Caco-2 (cell line): ENCODE results near the gene CST6. TPM values are rescaled to one million over a fixed set of nuclear protein-coding genes. Genes with fewer than 3 reads are reported as not detected.

ENCODE experiments used
- BruUV-seq: library from RNA; stranded (reverse); fragments of 400-500 nt; replicated peaks from 2 replicates; lab custom pipeline; 2021; lab: Mats Ljungman, UMichigan
- CTCF ChIA-PET: fragments of 300-600 bp; sonication (Branson Sonifier 250); formaldehyde crosslinking; loops from one replicate; lab custom pipeline; 2022; ENCODE audit warnings: antibody characterized with exemption; lab: Charles Lee
- POLR2A ChIA-PET: fragments of 300-600 bp; sonication (Branson Sonifier 250); formaldehyde crosslinking; loops from one replicate; lab custom pipeline; 2022; ENCODE audit warnings: antibody characterized with exemption; lab: Charles Lee
- DNase-seq, 2 experiments: peaks; one replicate each; pipeline versions ENCODE4 v3.0.0 to v3.0.0-alpha.2; 2020 to 2022
- H3K27me3 ChIP-seq: replicated peaks from 2 replicates; pipeline ENCODE4 v1.6.0; 2011; ENCODE audit warnings: low read length; ENCODE audit not compliant: control insufficient read depth, insufficient read depth
- H3K36me3 ChIP-seq: 2 replicates; pipeline ENCODE4 v1.5.1; 2011; ENCODE audit warnings: low read length; ENCODE audit not compliant: control insufficient read depth, insufficient read depth
- H3K4me1 ChIP-seq: fragments of 250-450 bp; sonication (Bioruptor Pico); 2 replicates; pipeline ENCODE4 v1.5.1; 2020; ENCODE audit warnings: mild to moderate bottlenecking
- H3K4me3 ChIP-seq: 2 replicates; pipeline ENCODE4 v1.5.1; 2011; ENCODE audit warnings: low read depth, mild to moderate bottlenecking, control low read depth, low read length
- H3K9me3 ChIP-seq: fragments of 250-450 bp; sonication (Bioruptor Pico); 2 replicates; pipeline ENCODE4 v1.5.1; 2020; ENCODE audit warnings: mild to moderate bottlenecking, moderate library complexity
- H3K27ac Mint-ChIP-seq: one replicate; pipeline ENCODE4 v1.8.0; 2022; ENCODE audit warnings: mixed read lengths; ENCODE audit not compliant: unreplicated experiment
- H3K27me3 Mint-ChIP-seq: one replicate; pipeline ENCODE4 v1.8.0; 2022; ENCODE audit warnings: mixed read lengths; ENCODE audit not compliant: insufficient read depth, unreplicated experiment
- H3K36me3 Mint-ChIP-seq: one replicate; pipeline ENCODE4 v1.8.0; 2022; ENCODE audit warnings: mild to moderate bottlenecking, mixed read lengths; ENCODE audit not compliant: insufficient read depth, unreplicated experiment
- H3K4me1 Mint-ChIP-seq: one replicate; pipeline ENCODE4 v1.8.0; 2022; ENCODE audit warnings: low read depth, mixed read lengths; ENCODE audit not compliant: unreplicated experiment
- H3K4me3 Mint-ChIP-seq: one replicate; pipeline ENCODE4 v1.8.0; 2022; ENCODE audit warnings: mild to moderate bottlenecking, moderate library complexity, mixed read lengths; ENCODE audit not compliant: unreplicated experiment
- H3K9me3 Mint-ChIP-seq: one replicate; pipeline ENCODE4 v1.8.0; 2022; ENCODE audit warnings: mixed read lengths; ENCODE audit not compliant: unreplicated experiment
- intact Hi-C: fragments of 100-400 bp; cut with micrococcal nuclease; formaldehyde crosslinking; loops from one replicate; pipeline ENCODE4 v1.10.0; 2022; ENCODE audit not compliant: unreplicated experiment
- total RNA-seq: library from RNA; stranded (reverse); gene quantifications from 2 replicates; pipeline ENCODE4 v1.2.3, GENCODE V29; 2022
- TF ChIP-seq, protein P1 (sequence below), 2 experiments: fragments of 200-600 bp in 1 of 2; IDR thresholded peaks; 1 replicate in 1 of 2; 2 replicates in 1 of 2; pipeline versions ENCODE4 v1.5.1 to v1.8.0; 2011 to 2022; ENCODE audit warnings: antibody characterized with exemption in 1 of 2, control low read depth in 1 of 2, inconsistent platforms in 1 of 2, low read depth in 1 of 2, low read length in 1 of 2, mild to moderate bottlenecking in 1 of 2, moderate library complexity in 1 of 2; ENCODE audit not compliant: insufficient read depth in 1 of 2, severe bottlenecking in 1 of 2, unreplicated experiment in 1 of 2

CST6 gene
- total RNA-seq, 1 experiment from 2014 or later = not detected

DNA sequence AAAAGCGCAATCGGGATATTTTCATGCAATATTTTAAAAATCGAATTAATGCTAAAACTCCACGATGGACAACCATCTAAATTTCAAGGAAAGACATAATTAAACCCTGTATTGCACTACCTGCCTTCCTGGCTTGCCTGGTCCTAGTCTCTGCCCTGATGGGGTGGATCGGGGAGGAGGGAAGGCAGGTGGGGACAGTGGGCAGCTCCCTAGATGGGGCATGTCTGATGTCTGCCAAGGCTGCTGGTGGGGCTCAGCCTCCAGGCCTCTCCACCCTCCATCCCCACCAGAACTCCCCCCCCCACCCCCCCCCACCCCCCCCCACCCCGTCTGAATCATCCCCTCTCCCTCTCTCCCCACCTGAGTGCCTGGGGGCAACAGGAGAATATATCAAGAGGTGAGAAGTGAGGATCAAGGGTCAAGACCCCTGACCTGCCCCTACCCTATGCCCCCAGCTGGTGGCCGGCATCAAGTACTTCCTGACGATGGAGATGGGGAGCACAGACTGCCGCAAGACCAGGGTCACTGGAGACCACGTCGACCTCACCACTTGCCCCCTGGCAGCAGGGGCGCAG, 650 bp downstream of the CST6 start:
- no peaks in the 10 kb centered on the region for H3K27me3 ChIP-seq
- H3K9me3 ChIP-seq = no peaks in the 10 kb centered on the region
- Mint-ChIP-seq H3K4me1 (peaks cover 7% of the 10 kb centered on the region), H3K27me3 (no peaks in the 10 kb centered on the region), H3K27ac (no peak overlapping the region), H3K4me3 (no peak overlapping the region), H3K36me3 (peaks cover 9% of the 10 kb centered on the region), H3K9me3 (no peaks in the 10 kb centered on the region)
- ChIA-PET POLR2A (interaction anchor here (0.7 to 2.0 kb wide), 2 partner anchors 10 kb away, joined by 3 to 8 read pairs; partner anchors contain the start of genes BANF1 and EIF1AD), CTCF (interaction anchor here (1.6 kb wide), 1 partner anchor 10 kb away, joined by 7 read pairs; no protein-coding TSS in a partner anchor)
- TF ChIP-seq, protein P1, sequence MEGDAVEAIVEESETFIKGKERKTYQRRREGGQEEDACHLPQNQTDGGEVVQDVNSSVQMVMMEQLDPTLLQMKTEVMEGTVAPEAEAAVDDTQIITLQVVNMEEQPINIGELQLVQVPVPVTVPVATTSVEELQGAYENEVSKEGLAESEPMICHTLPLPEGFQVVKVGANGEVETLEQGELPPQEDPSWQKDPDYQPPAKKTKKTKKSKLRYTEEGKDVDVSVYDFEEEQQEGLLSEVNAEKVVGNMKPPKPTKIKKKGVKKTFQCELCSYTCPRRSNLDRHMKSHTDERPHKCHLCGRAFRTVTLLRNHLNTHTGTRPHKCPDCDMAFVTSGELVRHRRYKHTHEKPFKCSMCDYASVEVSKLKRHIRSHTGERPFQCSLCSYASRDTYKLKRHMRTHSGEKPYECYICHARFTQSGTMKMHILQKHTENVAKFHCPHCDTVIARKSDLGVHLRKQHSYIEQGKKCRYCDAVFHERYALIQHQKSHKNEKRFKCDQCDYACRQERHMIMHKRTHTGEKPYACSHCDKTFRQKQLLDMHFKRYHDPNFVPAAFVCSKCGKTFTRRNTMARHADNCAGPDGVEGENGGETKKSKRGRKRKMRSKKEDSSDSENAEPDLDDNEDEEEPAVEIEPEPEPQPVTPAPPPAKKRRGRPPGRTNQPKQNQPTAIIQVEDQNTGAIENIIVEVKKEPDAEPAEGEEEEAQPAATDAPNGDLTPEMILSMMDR (IDR thresholded peaks at IDR 0.05; ENCODE audit: insufficient read depth in 1 of 2, low read depth in 1 of 2, low read length in 1 of 2, severe bottlenecking in 1 of 2, unreplicated experiment in 1 of 2) = no peak
- no peaks in the 10 kb centered on the region for H3K36me3 ChIP-seq
- no peak for DNase-seq
- peaks cover 21% of the 10 kb centered on the region for H3K4me1 ChIP-seq
- no peak overlapping the region for H3K4me3 ChIP-seq
- intact Hi-C loops = no loop called here
- no TSS peak for BruUV-seq

DNA sequence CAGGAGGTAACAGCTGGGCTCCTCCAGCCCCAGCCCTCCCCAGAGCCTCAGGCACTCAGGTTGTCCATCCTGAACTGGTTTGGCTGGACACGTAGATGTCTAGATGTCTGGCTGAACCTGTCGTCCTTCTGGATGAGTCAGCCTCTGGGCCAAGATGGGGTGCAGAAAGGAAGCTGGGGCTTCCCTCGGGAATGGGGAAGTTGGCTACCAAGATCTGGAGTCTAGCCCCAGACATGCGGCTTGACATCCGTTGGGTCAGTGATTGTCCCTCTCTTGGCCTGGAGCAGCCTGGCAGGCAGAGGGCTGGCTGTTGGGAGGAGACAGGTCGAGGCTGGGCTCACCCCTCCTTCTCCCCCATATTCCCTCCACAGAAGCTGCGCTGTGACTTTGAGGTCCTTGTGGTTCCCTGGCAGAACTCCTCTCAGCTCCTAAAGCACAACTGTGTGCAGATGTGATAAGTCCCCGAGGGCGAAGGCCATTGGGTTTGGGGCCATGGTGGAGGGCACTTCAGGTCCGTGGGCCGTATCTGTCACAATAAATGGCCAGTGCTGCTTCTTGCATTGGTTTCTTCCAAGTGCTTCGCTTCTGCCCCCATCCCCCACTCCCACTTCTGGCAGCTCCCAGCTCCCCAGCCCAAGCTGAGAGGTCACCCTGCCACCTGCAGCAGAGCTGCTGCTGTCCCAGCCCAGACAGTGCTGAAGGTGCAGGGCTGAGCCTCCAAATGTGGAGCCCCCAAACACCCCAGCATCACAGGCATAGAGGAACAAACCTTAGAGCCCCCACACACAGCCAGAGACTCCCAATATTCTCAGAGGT, 1.3 kb downstream of the CST6 start:
- no peak overlapping the region for H3K27ac Mint-ChIP-seq
- Histone ChIP-seq H3K27me3 (no peaks in the 10 kb centered on the region), H3K9me3 (no peaks in the 10 kb centered on the region), H3K4me1 (peaks cover 21% of the 10 kb centered on the region), H3K4me3 (no peak overlapping the region), H3K36me3 (no peaks in the 10 kb centered on the region)
- H3K4me3 Mint-ChIP-seq = no peak overlapping the region
- TF ChIP-seq, protein P1 (IDR thresholded peaks at IDR 0.05; ENCODE audit: insufficient read depth in 1 of 2, low read depth in 1 of 2, low read length in 1 of 2, severe bottlenecking in 1 of 2, unreplicated experiment in 1 of 2) = no peak
- no peaks in the 10 kb centered on the region for H3K27me3 Mint-ChIP-seq
- peaks cover 7% of the 10 kb centered on the region for H3K4me1 Mint-ChIP-seq
- BruUV-seq = no TSS peak
- intact Hi-C loops = no loop called here
- DNase-seq = no peak
- no peaks in the 10 kb centered on the region for H3K9me3 Mint-ChIP-seq
- CTCF ChIA-PET = interaction anchor here (1.6 kb wide), 1 partner anchor 9 kb away, joined by 7 read pairs; no protein-coding TSS in a partner anchor
- H3K36me3 Mint-ChIP-seq = peaks cover 9% of the 10 kb centered on the region
- POLR2A ChIA-PET = interaction anchor here (0.7 kb wide), 1 partner anchor 11 kb away, joined by 3 read pairs; the partner anchor contains the start of gene BANF1

GRCh38 chr11:66013762-66014100, 1.9 kb downstream of the CST6 start:
- Histone ChIP-seq H3K4me3 (no peak overlapping the region), H3K9me3 (no peaks in the 10 kb centered on the region), H3K27me3 (no peaks in the 10 kb centered on the region), H3K36me3 (no peaks in the 10 kb centered on the region), H3K4me1 (peaks cover 21% of the 10 kb centered on the region)
- Mint-ChIP-seq H3K27ac (no peak overlapping the region), H3K4me1 (peaks cover 7% of the 10 kb centered on the region), H3K9me3 (no peaks in the 10 kb centered on the region), H3K4me3 (no peak overlapping the region), H3K36me3 (peaks cover 5% of the 10 kb centered on the region), H3K27me3 (no peaks in the 10 kb centered on the region)
- POLR2A ChIA-PET = no interaction called here
- DNase-seq = no peak
- intact Hi-C loops = no loop called here
- TF ChIP-seq, protein P1 (IDR thresholded peaks at IDR 0.05; ENCODE audit: insufficient read depth in 1 of 2, low read depth in 1 of 2, low read length in 1 of 2, severe bottlenecking in 1 of 2, unreplicated experiment in 1 of 2) = no peak
- BruUV-seq = no TSS peak
- CTCF ChIA-PET = interaction anchor here (1.6 kb wide), 1 partner anchor 9 kb away, joined by 7 read pairs; no protein-coding TSS in a partner anchor
